Endothelial cell of umbilical vein (primary cell): ENCODE results near the gene MBD1. TPM values are rescaled to one million over a fixed set of nuclear protein-coding genes. Genes with fewer than 3 reads are reported as not detected.

Experiments used
- BruUV-seq: library from RNA; stranded (reverse); fragments of 400-500 nt; replicated peaks from 2 replicates; lab custom pipeline; 2021; lab: Mats Ljungman, UMichigan
- CTCF ChIA-PET: fragments of 300-600, 350-600 bp; sonication (Branson Sonifier 250); formaldehyde crosslinking; loops from one replicate; lab custom pipeline; 2021; ENCODE audit warnings: antibody characterized with exemption, inconsistent platforms; lab: Charles Lee
- POLR2A ChIA-PET: fragments of 300-600, 350-600 bp; sonication (Branson Sonifier 250); formaldehyde crosslinking; loops from one replicate; lab custom pipeline; 2021; ENCODE audit warnings: antibody characterized with exemption, inconsistent platforms; lab: Charles Lee
- DNase-seq: peaks from one replicate; pipeline ENCODE4 v3.0.0-alpha.2; 2011; ENCODE audit warnings: low read depth, low spot score
- FAIRE-seq: peaks from 2 replicates; lab custom pipeline; 2011; peaks lifted over from hg19 to GRCh38; lab: Jason Lieb, UNC
- H2AFZ ChIP-seq: 2 replicates; pipeline ENCODE4 v1.6.0; 2012; ENCODE audit warnings: low read depth, low read length, control low read depth, inconsistent platforms
- H3K27ac ChIP-seq: 2 replicates; pipeline ENCODE4 v1.5.1; 2011; ENCODE audit warnings: low read depth, mild to moderate bottlenecking, control low read depth, low read length, moderate library complexity; ENCODE audit not compliant: insufficient read depth
- H3K27me3 ChIP-seq, 2 experiments: 2 replicates each; pipeline versions ENCODE4 v1.6.0 to v1.6.1; 2011; ENCODE audit warnings: low read length in 2 of 2, mixed read lengths in 1 of 2; ENCODE audit not compliant: control insufficient read depth in 2 of 2, insufficient read depth in 2 of 2
- H3K36me3 ChIP-seq, 2 experiments: 2 replicates in 1 of 2; 3 replicates in 1 of 2; pipeline ENCODE4 v1.5.1; 2011; ENCODE audit warnings: low read length in 2 of 2, mild to moderate bottlenecking in 1 of 2, moderate library complexity in 1 of 2; ENCODE audit not compliant: control insufficient read depth in 2 of 2, insufficient read depth in 2 of 2; ENCODE audit errors: extremely low read depth in 1 of 2
- H3K4me1 ChIP-seq: 3 replicates; pipeline ENCODE4 v1.5.1; 2011; ENCODE audit warnings: mild to moderate bottlenecking, low read length; ENCODE audit not compliant: control insufficient read depth, insufficient read depth; ENCODE audit errors: extremely low read depth
- H3K4me2 ChIP-seq: 2 replicates; pipeline ENCODE4 v1.6.1; 2011; ENCODE audit warnings: low read length, control low read depth, mixed read lengths; ENCODE audit not compliant: insufficient read depth
- H3K4me3 ChIP-seq, 3 experiments: fragments of 200-600 bp in 1 of 3; sonication (generic), shearing (Covaris generic) in 1 of 3; replicated peaks in 1 of 3; 2 replicates each; pipeline ENCODE4 v1.5.1; 2011 to 2016; ENCODE audit warnings: control low read depth in 3 of 3, low read length in 3 of 3, mild to moderate bottlenecking in 2 of 3, inconsistent platforms in 1 of 3, low read depth in 1 of 3, moderate library complexity in 1 of 3; ENCODE audit not compliant: insufficient read depth in 1 of 3
- H3K79me2 ChIP-seq: 2 replicates; pipeline ENCODE4 v1.6.0; 2012; ENCODE audit warnings: low read length, inconsistent platforms; ENCODE audit not compliant: control insufficient read depth, insufficient read depth
- H3K9ac ChIP-seq: replicated peaks from 2 replicates; pipeline ENCODE3; 2011; ENCODE audit warnings: low read length, control low read depth; ENCODE audit not compliant: insufficient read depth; ENCODE audit errors: extremely low read depth
- H3K9me1 ChIP-seq: replicated peaks from 3 replicates; pipeline ENCODE4 v1.6.0; 2011; ENCODE audit warnings: mild to moderate bottlenecking, low read length; ENCODE audit not compliant: control insufficient read depth, insufficient read depth; ENCODE audit errors: extremely low read depth
- H3K9me3 ChIP-seq: replicated peaks from 2 replicates; pipeline ENCODE4 v1.5.1; 2012; ENCODE audit warnings: low read length, inconsistent platforms; ENCODE audit not compliant: control insufficient read depth, insufficient read depth
- H4K20me1 ChIP-seq: replicated peaks from 2 replicates; pipeline ENCODE3; 2011; ENCODE audit warnings: mild to moderate bottlenecking, low read length; ENCODE audit not compliant: control insufficient read depth, insufficient read depth; ENCODE audit errors: extremely low read depth
- CTCF ChIP-seq, 2 donors: IDR thresholded peaks; 1 replicate in 1 of 2; 2 replicates in 1 of 2; pipeline ENCODE4 v1.5.1; 2011; ENCODE audit warnings: low read length in 2 of 2, mild to moderate bottlenecking in 2 of 2, moderate library complexity in 2 of 2, control low read depth in 1 of 2, inconsistent platforms in 1 of 2, low read depth in 1 of 2; ENCODE audit not compliant: insufficient read depth in 1 of 2; ENCODE audit errors: extremely low read depth in 1 of 2
- EZH2 ChIP-seq: IDR thresholded peaks from 2 replicates; pipeline ENCODE4 v1.6.1; 2012; ENCODE audit warnings: borderline replicate concordance, low read depth, mild to moderate bottlenecking, moderate library complexity, low read length, inconsistent platforms; ENCODE audit not compliant: severe bottlenecking
- FOS ChIP-seq: IDR thresholded peaks from 2 replicates; pipeline ENCODE4 v1.6.1; 2011; ENCODE audit warnings: mild to moderate bottlenecking, low read length, moderate library complexity, borderline replicate concordance; ENCODE audit not compliant: insufficient read depth
- JUN ChIP-seq: IDR thresholded peaks from 2 replicates; pipeline ENCODE4 v1.6.1; 2011; ENCODE audit warnings: borderline replicate concordance, low read depth; ENCODE audit not compliant: insufficient read length, insufficient read depth
- MAX ChIP-seq: IDR thresholded peaks from 2 replicates; pipeline ENCODE4 v1.6.1; 2011; ENCODE audit not compliant: insufficient read depth, insufficient read length
- MYC ChIP-seq: IDR thresholded peaks from one replicate; pipeline ENCODE4 v1.6.1; 2011; ENCODE audit warnings: mild to moderate bottlenecking, low read depth, low read length
- POLR2A ChIP-seq: IDR thresholded peaks from 2 replicates; pipeline ENCODE4 v1.6.1; 2012; ENCODE audit warnings: low read depth, mild to moderate bottlenecking, control low read depth, low read length
- POLR2AphosphoS5 ChIP-seq: IDR thresholded peaks from 2 replicates; pipeline ENCODE4 v1.6.1; 2012; ENCODE audit warnings: low read depth, mild to moderate bottlenecking, control low read depth, low read length, moderate library complexity; ENCODE audit not compliant: insufficient read depth
- dilution Hi-C: fragments of 300-500 bp; cut with MboI; formaldehyde crosslinking; loops from one replicate; pipeline ENCODE4 v1.15.0; 2019; ENCODE audit warnings: low sequenced_read_pairs; ENCODE audit not compliant: extremely low pct_ligation_motif_present
- intact Hi-C: fragments of 100-400 bp; cut with micrococcal nuclease; formaldehyde crosslinking; loops from one replicate; pipeline ENCODE4 v1.10.0; 2022
- polyA plus RNA-seq, 4 experiments: library from polyadenylated mRNA; depleted of rRNA in 3 of 4; stranded (reverse) in 3 of 4; unstranded in 1 of 4; fragments of >200 nt; gene quantifications; 2 replicates each; pipeline versions ENCODE4 v1.2.1 to v1.2.3, GENCODE V29; 2011 to 2012; ENCODE audit warnings: missing spikeins in 1 of 4
- total RNA-seq: library from RNA; stranded (reverse); gene quantifications from 2 replicates; pipeline ENCODE4 v1.2.3, GENCODE V29; 2021

The MBD1 gene
- total and polyA plus RNA-seq, 2 donors (not counting 3 experiments of a cell fraction or from before 2014, with no cell fraction given), result 57.2 to 77.5 TPM

- no peak overlapping the region for H3K4me3 ChIP-seq
- BruUV-seq, result no TSS peak
- no peaks in the 10 kb centered on the region for H3K36me3 ChIP-seq
- no peak overlapping the region for H3K4me2 ChIP-seq
- no peaks in the 10 kb centered on the region for H3K4me1 ChIP-seq
- no peak overlapping the region for H3K9ac ChIP-seq
- H3K9me1 ChIP-seq, result no peaks in the 10 kb centered on the region
- H3K79me2 ChIP-seq, result no peaks in the 10 kb centered on the region
- no peak for FAIRE-seq
- POLR2A ChIA-PET, result no interaction called here
- H2AFZ ChIP-seq, result no peak overlapping the region
- no peak for DNase-seq
- no peaks in the 10 kb centered on the region for H3K9me3 ChIP-seq
- TF ChIP-seq MAX (no peak), MYC (no peak), EZH2 (no peak), FOS (no peak), POLR2AphosphoS5 (no peak), POLR2A (no peak), JUN (no peak), CTCF (IDR thresholded peaks at IDR 0.05; ENCODE audit: extremely low read depth in 1 of 2, insufficient read depth in 1 of 2, low read depth in 1 of 2, low read length in 2 of 2) (no peak)
- dilution Hi-C loops (no loop called here), intact Hi-C loops (no loop called here)
- CTCF ChIA-PET, result interaction anchor here (1.4 kb wide), 1 partner anchor 43 kb away, joined by 3 read pairs; no protein-coding TSS in a partner anchor
- H4K20me1 ChIP-seq, result no peaks in the 10 kb centered on the region
- no peak overlapping the region for H3K27ac ChIP-seq
- no peaks in the 10 kb centered on the region for H3K27me3 ChIP-seq
Measured at GRCh38 chr18:50313873-50314460, 32.6 kb upstream of the MBD1 start.
